ENCODE measurements around the gene PPM1F. TPM values are rescaled to one million over a fixed set of nuclear protein-coding genes. Genes with fewer than 3 reads are reported as not detected.

Gene PPM1F
- total RNA-seq, 5 donors from 2014 or later (not counting 1 experiment from before 2014, with no cell fraction given): 18.7 to 29.9 (median 24.4) TPM

Other genes starting within 250 kb of the PPM1F start
- 10 to 100 TPM in 2 of 5 donors, 1 to 10 TPM in 3; 8.2 to 12.6 (median 9.9) TPM for gene YPEL1, start 217.1 kb downstream of the PPM1F start, total RNA-seq
- 100 to 1,000 TPM in 4 of 5 donors, 10 to 100 TPM in 1; 85.0 to 114 (median 110) TPM for gene MAPK1, start 85.2 kb downstream of the PPM1F start, total RNA-seq
- gene TOP3B, start 29.9 kb upstream of the PPM1F start, total RNA-seq: 10 to 100 TPM; 58.9 to 90.6 (median 65.9) TPM

Data from T-cell (primary cell).